Measurements from ENCODE around the gene HMBS.

The HMBS gene

DNA sequence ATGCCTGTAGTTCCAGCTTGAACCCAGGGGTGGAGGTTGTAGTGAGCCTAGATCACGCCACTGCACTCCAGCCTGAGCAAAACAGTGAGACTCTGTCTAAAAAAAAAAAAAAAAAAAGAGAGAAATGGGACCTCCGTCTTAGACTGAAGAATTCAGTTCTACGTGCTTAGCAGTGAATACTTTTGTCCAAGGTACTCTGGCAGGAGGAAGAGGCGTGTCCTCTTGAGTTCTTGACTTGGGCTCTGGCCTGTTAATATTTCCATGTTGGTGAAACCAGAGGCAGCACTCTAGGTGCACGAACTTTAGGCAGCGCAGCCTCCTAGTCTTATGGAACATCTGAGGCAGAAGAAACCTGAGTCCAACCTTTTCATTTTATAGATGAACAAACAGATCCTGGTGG is 2.4 kb downstream of the HMBS start:
- DNase-seq (ENCODE audit: low read depth, low spot score): no peak
- H3K27ac ChIP-seq: no peak overlapping the region
- H3K9ac ChIP-seq (ENCODE audit: insufficient read length): no peak overlapping the region
- H3K4me3 ChIP-seq: no peak overlapping the region
- TF ChIP-seq POLR2AphosphoS5 (IDR thresholded peaks at IDR 0.05; ENCODE audit: borderline replicate concordance, low read depth, low read length): no peak
- no peak for TF ChIP-seq EZH2 (IDR thresholded peaks at IDR 0.05)
- no peak for TF ChIP-seq FOXP2 (optimal IDR thresholded peaks at IDR 0.05; ENCODE audit: control extremely low read depth, extremely low read length, insufficient read depth)
- no peaks in the 10 kb centered on the region for H3K9me3 ChIP-seq (ENCODE audit: low read depth, low read length)
- peaks cover 6% of the 10 kb centered on the region for H3K36me3 ChIP-seq (ENCODE audit: insufficient read depth, low read length)

DNA sequence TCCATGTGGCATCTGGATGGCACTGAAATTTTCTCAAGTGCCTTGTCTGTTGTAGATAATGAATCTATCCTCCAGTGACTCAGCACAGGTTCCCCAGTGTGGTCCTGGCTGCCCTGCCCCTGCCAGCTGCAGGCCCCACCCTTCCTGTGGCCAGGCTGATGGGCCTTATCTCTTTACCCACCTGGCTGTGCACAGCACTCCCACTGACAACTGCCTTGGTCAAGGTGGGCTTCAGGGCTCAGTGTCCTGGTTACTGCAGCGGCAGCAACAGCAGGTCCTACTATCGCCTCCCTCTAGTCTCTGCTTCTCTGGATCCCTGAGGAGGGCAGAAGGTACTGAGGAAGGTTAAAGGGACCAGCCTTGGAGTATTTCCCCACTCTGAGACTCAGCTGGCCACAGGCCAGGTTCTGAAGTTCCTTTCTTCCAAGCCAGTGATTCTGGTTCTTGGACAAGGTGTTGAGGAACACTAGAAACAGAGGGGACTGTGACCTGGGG is 3.1 kb downstream of the HMBS start:
- Histone ChIP-seq H3K4me3 (no peak overlapping the region), H3K36me3 (ENCODE audit: insufficient read depth, low read length) (peaks cover 13% of the 10 kb centered on the region), H3K9ac (ENCODE audit: insufficient read length) (no peak overlapping the region), H3K9me3 (ENCODE audit: low read depth, low read length) (no peaks in the 10 kb centered on the region), H3K27ac (no peak overlapping the region)
- TF ChIP-seq FOXP2 (optimal IDR thresholded peaks at IDR 0.05; ENCODE audit: control extremely low read depth, extremely low read length, insufficient read depth) (no peak), EZH2 (IDR thresholded peaks at IDR 0.05) (no peak), POLR2AphosphoS5 (IDR thresholded peaks at IDR 0.05; ENCODE audit: borderline replicate concordance, low read depth, low read length) (no peak)
- no peak for DNase-seq (ENCODE audit: low read depth, low spot score)

DNA sequence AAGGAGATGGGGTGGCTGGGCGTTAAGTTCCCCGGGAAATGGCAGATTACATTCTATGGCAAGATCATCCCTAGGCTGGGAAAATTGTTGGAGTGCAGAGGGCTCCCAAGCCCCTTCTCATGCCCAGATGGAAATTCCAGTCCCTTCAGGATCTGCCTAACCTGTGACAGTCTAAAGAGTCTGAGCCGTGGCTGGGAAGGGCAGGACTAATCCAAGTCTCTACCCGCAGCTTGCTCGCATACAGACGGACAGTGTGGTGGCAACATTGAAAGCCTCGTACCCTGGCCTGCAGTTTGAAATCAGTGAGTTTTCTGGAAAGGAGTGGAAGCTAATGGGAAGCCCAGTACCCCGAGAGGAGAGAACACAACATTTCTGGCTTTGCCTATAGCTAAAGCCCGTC is 3.7 kb downstream of the HMBS start:
- Histone ChIP-seq H3K9ac (ENCODE audit: insufficient read length) (no peak overlapping the region), H3K4me3 (no peak overlapping the region), H3K36me3 (ENCODE audit: insufficient read depth, low read length) (peaks cover 19% of the 10 kb centered on the region), H3K27ac (no peak overlapping the region), H3K9me3 (ENCODE audit: low read depth, low read length) (no peaks in the 10 kb centered on the region)
- no peak for DNase-seq (ENCODE audit: low read depth, low spot score)
- TF ChIP-seq FOXP2 (optimal IDR thresholded peaks at IDR 0.05; ENCODE audit: control extremely low read depth, extremely low read length, insufficient read depth): no peak
- TF ChIP-seq POLR2AphosphoS5 (IDR thresholded peaks at IDR 0.05; ENCODE audit: borderline replicate concordance, low read depth, low read length): no peak
- no peak for TF ChIP-seq EZH2 (IDR thresholded peaks at IDR 0.05)

DNA sequence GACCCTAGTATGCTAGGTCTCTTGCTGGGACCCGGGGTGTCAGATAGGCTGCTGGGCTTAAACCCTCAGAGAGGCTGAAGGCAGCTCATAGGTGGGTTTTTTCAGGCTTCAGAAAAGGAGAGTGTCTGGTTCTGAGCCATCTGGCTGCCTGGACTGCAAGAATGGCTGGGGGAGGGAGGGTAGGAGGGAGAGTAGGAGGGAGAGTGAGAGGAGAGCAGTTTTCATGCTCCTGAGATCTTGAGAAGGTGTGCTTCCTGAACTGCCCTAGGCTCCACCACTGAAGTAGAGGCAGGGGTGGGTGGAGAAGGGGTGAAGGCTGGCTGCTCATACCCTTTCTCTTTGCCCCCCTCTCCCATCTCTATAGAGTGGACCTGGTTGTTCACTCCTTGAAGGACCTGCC is 4.6 kb downstream of the HMBS start:
- Histone ChIP-seq H3K9me3 (ENCODE audit: low read depth, low read length) (no peaks in the 10 kb centered on the region), H3K9ac (ENCODE audit: insufficient read length) (no peak overlapping the region), H3K27ac (no peak overlapping the region), H3K4me3 (no peak overlapping the region), H3K36me3 (ENCODE audit: insufficient read depth, low read length) (peaks cover 27% of the 10 kb centered on the region)
- TF ChIP-seq EZH2 (IDR thresholded peaks at IDR 0.05) (no peak), POLR2AphosphoS5 (IDR thresholded peaks at IDR 0.05; ENCODE audit: borderline replicate concordance, low read depth, low read length) (no peak), FOXP2 (optimal IDR thresholded peaks at IDR 0.05; ENCODE audit: control extremely low read depth, extremely low read length, insufficient read depth) (no peak)
- DNase-seq (ENCODE audit: low read depth, low spot score): no peak

DNA sequence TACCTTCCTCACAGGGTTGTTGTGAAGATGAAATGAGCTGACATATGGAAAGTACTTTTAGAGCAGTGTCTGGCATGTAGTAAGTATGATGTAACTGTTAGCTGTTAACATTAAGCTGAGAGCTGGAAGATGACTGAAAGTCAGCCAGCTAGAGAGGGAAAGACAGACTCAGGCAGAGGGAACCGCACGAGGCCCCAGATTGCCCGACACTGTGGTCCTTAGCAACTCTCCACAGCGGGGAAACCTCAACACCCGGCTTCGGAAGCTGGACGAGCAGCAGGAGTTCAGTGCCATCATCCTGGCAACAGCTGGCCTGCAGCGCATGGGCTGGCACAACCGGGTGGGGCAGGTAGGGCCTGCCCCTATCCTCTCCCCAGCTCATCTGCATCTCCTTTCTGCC is 6.5 kb downstream of the HMBS start:
- no peak for TF ChIP-seq POLR2AphosphoS5 (IDR thresholded peaks at IDR 0.05; ENCODE audit: borderline replicate concordance, low read depth, low read length)
- no peak for TF ChIP-seq EZH2 (IDR thresholded peaks at IDR 0.05)
- TF ChIP-seq FOXP2 (optimal IDR thresholded peaks at IDR 0.05; ENCODE audit: control extremely low read depth, extremely low read length, insufficient read depth): no peak
- Histone ChIP-seq H3K4me3 (no peak overlapping the region), H3K36me3 (ENCODE audit: insufficient read depth, low read length) (peaks cover 30% of the 10 kb centered on the region), H3K9ac (ENCODE audit: insufficient read length) (no peak overlapping the region), H3K27ac (peak overlapping the region; percentile 83), H3K9me3 (ENCODE audit: low read depth, low read length) (no peaks in the 10 kb centered on the region)
- no peak for DNase-seq (ENCODE audit: low read depth, low spot score)

DNA sequence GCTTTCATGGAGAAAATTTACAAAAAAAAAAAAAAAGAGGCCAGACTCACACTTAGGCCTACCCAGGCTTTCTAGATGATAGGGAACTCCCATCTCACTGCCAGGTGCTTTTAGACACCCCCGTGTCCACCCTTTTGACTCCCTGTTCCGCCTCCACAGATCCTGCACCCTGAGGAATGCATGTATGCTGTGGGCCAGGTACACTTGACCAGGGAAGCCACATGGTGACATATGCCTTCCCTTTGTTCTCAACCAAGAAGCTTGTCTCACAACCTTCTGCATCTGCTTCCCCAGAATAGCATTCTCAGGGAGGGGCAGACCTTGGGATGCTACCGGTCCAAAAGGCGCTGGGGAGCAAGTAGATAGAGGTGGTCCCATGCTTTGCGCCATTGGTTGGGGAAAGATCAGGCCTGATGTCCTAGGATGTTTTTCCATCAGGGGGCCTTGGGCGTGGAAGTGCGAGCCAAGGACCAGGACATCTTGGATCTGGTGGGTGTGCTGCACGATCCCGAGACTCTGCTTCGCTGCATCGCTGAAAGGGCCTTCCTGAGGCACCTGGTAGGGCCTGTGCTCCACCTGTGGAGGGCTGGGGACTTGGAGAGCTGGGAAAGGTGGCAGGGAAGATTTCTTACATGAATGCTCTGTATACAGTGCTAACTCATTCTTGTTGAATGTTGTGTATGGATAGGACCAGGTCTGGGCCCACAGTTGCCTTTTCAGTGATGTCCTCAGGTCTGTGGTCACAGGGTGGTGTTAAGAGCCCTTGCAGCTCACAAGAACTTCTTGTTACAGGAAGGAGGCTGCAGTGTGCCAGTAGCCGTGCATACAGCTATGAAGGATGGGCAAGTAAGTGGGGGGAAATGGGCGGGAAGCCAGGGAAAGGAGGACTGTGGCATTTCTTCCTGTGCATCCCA is 7.5 kb downstream of the HMBS start:
- H3K27ac ChIP-seq: peak overlapping the region; percentile 83
- TF ChIP-seq FOXP2 (optimal IDR thresholded peaks at IDR 0.05; ENCODE audit: control extremely low read depth, extremely low read length, insufficient read depth) (no peak), POLR2AphosphoS5 (IDR thresholded peaks at IDR 0.05; ENCODE audit: borderline replicate concordance, low read depth, low read length) (no peak; the same call in 1 of the 2 replicates)
- H3K9me3 ChIP-seq (ENCODE audit: low read depth, low read length): no peaks in the 10 kb centered on the region
- DNase-seq (ENCODE audit: low read depth, low spot score): no peak
- peaks cover 40% of the 10 kb centered on the region for H3K36me3 ChIP-seq (ENCODE audit: insufficient read depth, low read length)
- H3K4me3 ChIP-seq: peak overlapping the region; percentile 99
- H3K9ac ChIP-seq (ENCODE audit: insufficient read length): peak overlapping the region; percentile 97

DNA sequence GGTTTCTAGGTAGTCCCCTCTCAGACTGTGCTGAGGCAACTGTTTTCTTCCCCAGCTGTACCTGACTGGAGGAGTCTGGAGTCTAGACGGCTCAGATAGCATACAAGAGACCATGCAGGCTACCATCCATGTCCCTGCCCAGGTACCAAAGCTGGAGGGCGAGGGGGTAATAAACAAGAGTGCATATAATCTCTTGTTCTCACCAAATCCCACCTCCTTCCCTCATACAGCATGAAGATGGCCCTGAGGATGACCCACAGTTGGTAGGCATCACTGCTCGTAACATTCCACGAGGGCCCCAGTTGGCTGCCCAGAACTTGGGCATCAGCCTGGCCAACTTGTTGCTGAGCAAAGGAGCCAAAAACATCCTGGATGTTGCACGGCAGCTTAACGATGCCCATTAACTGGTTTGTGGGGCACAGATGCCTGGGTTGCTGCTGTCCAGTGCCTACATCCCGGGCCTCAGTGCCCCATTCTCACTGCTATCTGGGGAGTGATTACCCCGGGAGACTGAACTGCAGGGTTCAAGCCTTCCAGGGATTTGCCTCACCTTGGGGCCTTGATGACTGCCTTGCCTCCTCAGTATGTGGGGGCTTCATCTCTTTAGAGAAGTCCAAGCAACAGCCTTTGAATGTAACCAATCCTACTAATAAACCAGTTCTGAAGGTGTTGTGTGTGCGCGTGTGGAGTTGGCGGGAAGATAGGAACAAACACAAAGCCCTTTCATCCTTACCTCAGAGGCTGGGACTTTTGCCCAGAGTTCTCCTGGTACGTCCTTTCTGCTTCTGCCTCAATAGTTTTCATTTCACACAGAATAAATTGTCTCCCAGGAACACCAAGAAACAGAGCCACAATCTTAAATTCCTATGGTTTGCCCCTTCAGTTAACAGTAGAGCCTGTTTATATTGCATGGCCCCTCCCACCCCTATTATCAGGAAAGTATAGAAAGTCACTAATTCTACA is 8.5 kb downstream of the HMBS start:
- DNase-seq (ENCODE audit: low read depth, low spot score): no peak
- H3K4me3 ChIP-seq: peak overlapping the region; percentile 99
- H3K27ac ChIP-seq: peak overlapping the region; percentile 86
- peak overlapping the region; percentile 97 for H3K9ac ChIP-seq (ENCODE audit: insufficient read length)
- no peak for TF ChIP-seq FOXP2 (optimal IDR thresholded peaks at IDR 0.05; ENCODE audit: control extremely low read depth, extremely low read length, insufficient read depth)
- 0 out of 2 replicates have a peak, but pooled peaks have one; percentile 14 for TF ChIP-seq POLR2AphosphoS5 (IDR thresholded peaks at IDR 0.05; ENCODE audit: borderline replicate concordance, low read depth, low read length)
- H3K36me3 ChIP-seq (ENCODE audit: insufficient read depth, low read length): peaks cover 50% of the 10 kb centered on the region
- no peaks in the 10 kb centered on the region for H3K9me3 ChIP-seq (ENCODE audit: low read depth, low read length)
